ENCODE measurements around the gene CIAO1.
A peak's percentile ranks its signal among the peaks of the same experiment; 100 is the strongest.
"Not testable (repeated sequence)": the region's sequence is repeated elsewhere in the genome, so short reads cannot be mapped to it uniquely, and the experiment has no call there.

The CIAO1 gene

DNA sequence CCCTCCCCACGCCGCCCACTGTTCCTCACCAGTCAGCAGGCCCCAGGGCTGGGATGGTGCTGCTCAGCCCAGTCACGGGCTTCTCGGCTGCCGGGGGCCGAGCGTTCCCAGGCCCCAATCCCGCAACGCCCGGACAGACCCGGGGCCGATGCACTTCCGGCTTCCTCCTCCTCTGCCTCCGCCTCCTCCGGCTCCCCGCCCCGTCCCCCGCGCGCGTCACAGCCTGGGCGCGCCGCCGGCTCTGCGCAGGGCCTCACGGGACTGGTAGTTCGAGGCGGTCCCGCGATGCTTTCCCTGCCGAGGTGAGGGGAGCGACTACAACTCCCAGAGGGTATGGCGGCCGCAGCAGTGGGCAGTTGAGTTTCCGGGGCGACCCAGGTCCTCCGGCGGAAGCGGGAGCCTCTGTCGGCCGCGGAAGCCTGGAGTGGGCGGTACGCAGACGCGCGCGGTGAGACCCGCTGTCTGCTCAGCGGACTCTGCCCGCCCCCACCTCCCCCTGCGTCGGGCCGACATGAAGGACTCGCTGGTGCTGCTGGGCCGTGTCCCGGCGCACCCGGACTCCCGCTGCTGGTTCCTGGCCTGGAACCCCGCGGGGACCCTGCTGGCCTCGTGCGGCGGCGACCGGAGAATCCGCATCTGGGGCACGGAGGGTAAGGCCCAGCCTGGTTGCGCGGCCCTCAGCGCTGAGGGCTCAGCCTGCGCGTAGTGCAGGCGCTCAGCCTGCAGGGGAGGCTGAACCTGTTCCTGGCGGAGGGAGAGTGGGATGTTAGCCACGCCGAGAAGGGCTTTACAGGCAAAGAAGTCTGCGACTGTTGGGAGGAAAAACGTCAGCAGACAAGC lies at the start of gene CIAO1, which contains the start of gene TMEM127:
Gene CIAO1 (plus strand): TSS at position 386 of the 840 bp plus-strand sequence. CDS start 126 bp downstream, at position 512.
Gene TMEM127 (minus strand): TSS at position 158 of the 840 bp plus-strand sequence. CDS start 616 bp downstream, outside the sequence.
- H3K27ac ChIP-seq = peak within 1 kb of the TSS; percentile 84
- no peak for TF ChIP-seq ZFX (IDR thresholded peaks at IDR 0.05; ENCODE audit: borderline replicate concordance)
- TF ChIP-seq, protein P1, sequence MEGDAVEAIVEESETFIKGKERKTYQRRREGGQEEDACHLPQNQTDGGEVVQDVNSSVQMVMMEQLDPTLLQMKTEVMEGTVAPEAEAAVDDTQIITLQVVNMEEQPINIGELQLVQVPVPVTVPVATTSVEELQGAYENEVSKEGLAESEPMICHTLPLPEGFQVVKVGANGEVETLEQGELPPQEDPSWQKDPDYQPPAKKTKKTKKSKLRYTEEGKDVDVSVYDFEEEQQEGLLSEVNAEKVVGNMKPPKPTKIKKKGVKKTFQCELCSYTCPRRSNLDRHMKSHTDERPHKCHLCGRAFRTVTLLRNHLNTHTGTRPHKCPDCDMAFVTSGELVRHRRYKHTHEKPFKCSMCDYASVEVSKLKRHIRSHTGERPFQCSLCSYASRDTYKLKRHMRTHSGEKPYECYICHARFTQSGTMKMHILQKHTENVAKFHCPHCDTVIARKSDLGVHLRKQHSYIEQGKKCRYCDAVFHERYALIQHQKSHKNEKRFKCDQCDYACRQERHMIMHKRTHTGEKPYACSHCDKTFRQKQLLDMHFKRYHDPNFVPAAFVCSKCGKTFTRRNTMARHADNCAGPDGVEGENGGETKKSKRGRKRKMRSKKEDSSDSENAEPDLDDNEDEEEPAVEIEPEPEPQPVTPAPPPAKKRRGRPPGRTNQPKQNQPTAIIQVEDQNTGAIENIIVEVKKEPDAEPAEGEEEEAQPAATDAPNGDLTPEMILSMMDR (IDR thresholded peaks at IDR 0.05) = peak; percentile 11; the same call in 1 of the 2 replicates

DNA sequence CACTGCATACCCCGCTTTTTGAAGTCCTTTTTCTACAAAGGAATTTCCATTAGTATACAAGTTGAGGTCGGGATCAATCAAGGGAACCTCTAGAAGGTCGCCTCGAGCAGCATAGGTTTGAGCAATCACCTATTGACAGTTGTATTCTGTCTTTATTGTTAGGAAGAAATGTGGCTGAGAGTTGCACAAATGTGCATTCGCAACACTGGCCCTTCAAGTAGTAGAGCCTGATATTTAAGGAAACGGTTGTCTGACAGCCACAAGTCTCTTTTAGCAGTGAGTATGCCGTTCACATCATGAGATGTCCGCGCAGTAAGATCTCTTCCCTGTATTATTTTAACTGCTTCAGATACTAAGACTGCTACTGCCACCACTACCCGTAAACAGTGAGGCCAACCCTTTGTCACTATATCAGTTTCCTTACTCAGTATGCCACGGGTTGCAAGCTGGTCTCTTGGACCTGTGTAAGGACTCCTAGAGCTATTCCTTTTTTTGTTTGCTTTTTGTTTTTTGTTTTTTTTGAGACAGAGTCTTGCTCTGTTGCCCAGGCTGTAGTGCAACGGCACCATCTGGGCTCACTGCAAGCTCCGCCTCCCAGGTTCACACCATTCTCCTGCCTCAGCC lies 47.4 kb upstream of the CIAO1 start:
- TF ChIP-seq, protein P1 (IDR thresholded peaks at IDR 0.05) = no peak
- TF ChIP-seq ZFX (IDR thresholded peaks at IDR 0.05; ENCODE audit: borderline replicate concordance) = no peak
- no peak overlapping the region for H3K27ac ChIP-seq

DNA sequence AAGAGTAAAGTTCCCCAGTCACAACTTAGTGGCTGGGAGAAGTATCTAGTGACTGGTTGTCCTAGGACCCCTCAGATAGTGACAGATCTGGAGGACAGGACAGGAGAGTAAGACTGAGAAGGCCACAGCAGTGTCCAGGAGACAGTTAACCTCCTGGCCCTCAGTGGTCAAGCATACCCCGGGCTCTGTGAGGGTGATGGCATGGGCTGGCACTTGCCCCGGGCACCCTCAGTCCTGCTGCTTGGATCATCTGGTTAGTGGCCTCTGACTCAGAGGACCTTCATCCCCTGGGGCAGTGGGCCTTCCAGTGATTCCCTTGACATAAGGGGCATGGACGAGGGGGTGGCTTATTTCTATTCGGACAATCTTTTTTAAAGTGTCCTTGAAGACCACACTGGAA lies 46.1 kb upstream of the CIAO1 start:
- not testable (repeated sequence) for H3K27ac ChIP-seq

DNA sequence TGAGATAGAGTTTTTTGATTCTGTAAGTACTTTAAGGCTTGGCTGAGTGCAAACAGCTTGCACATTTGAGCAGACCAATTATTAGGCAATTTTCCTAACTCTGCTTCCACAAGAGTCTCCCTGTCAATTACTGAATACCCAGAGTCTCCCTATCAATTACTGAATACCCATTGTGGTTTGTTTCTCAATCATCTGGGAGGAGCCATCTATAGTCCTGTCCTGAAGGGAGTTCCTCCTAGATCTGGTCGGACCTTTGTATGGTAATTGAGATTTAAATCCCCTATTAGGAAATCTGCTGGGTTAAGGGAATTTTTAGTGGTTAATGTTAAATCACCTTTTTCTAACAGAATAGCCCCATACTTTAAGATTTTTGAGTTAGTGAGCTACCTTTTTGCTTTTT lies 44.9 kb upstream of the CIAO1 start:
- H3K27ac ChIP-seq = not testable (repeated sequence)

DNA sequence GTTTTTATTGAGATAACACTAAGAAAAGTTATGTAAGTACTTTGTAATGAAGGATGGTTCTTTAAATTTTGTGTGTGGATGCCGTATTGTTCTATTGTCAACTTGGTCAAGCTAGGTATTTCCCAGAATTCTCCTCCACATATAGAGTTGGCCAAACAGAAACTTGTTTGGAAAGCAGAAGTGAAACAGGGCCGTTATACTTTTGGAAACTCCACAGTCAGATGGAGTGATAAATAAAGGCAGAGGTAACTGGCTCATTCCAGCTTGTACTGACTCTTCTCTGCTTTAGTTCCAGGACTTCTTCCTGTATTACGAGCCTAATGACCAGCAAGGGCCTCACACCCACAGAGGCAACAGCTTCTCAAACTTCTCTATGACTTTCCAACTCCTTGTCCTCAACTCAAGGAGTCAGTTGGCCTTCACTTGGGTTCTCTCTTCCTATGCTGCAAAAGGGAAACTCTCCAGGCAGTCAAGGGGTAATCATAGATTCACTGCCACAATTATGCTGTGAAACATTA lies 41.0 kb upstream of the CIAO1 start:
- no peak overlapping the region for H3K27ac ChIP-seq
- TF ChIP-seq, protein P1 (IDR thresholded peaks at IDR 0.05) = no peak
- no peak for TF ChIP-seq ZFX (IDR thresholded peaks at IDR 0.05; ENCODE audit: borderline replicate concordance)

DNA sequence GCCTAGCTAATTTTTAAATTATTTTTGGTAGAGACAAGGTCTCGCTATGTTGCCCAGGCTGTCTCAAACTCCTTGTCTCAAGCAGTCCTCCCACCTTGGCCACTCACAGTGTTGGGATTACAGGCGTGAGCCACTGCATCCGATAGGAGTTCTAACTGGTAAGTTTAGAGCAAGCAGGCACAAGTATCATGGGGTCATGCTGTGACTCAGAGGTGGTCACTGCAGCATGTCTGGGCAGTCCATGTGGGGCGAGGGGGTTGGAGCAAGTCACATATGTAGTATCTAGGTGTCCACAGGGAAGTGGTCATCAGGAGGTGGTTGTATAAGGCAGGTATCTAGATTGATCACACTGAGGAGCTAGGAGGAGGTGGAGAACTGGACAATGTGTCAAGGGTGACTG lies 34.7 kb upstream of the CIAO1 start:
- TF ChIP-seq ZFX (IDR thresholded peaks at IDR 0.05; ENCODE audit: borderline replicate concordance) = no peak
- TF ChIP-seq, protein P1 (IDR thresholded peaks at IDR 0.05) = no peak
- H3K27ac ChIP-seq = no peak overlapping the region

DNA sequence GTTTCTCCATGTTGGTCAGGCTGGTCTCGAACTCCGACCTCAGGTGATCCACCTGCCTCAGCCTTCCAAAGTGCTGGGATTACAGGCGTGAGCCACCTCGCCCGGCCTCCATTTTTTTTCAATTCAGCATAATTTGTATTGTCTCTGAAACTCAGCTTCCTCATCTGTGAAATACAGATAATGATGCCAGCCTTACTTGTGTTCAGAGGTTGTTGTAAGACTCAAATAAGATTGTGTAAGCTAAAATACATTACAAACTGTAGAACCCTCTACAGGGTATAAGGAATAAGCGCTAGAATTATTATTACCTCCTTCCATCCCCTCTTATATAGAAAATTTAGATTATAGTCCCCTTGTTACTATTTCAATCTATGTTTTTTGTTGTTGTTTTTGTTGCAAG lies 32.6 kb upstream of the CIAO1 start:
- TF ChIP-seq, protein P1 (IDR thresholded peaks at IDR 0.05) = no peak
- no peak for TF ChIP-seq ZFX (IDR thresholded peaks at IDR 0.05; ENCODE audit: borderline replicate concordance)
- no peak overlapping the region for H3K27ac ChIP-seq

DNA sequence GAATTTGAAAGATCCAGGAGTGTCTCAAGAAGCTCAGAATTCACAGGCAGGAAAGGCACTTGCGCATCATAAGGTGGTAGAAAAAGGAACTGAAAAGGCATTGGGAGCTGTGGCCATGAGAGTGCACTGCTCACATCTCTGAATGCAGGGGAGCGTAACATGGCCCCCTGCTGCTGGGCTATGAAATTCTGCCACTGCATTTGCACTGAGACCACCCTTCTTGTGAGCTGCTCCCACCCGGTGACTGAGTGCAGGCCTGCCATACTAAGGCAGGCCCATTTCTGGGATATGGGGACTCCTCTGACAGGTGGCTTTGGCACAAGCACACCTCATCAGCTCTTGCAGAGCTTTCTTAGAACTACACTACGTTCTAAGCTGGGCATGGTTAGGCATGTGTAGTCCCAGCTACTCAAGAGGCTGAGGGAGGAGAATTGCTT lies 32.1 kb upstream of the CIAO1 start:
- no peak overlapping the region for H3K27ac ChIP-seq
- TF ChIP-seq, protein P1 (IDR thresholded peaks at IDR 0.05) = no peak
- no peak for TF ChIP-seq ZFX (IDR thresholded peaks at IDR 0.05; ENCODE audit: borderline replicate concordance)
